Tibial nerve (tissue), 4 donors: Measurements from ENCODE around the gene SLF2. TPM values are rescaled to one million over a fixed set of nuclear protein-coding genes. Genes with fewer than 3 reads are reported as not detected.

ENCODE experiments used
- DNase-seq, 2 donors: peaks; one replicate each; pipeline ENCODE4 v3.0.0-alpha.2; 2019; ENCODE audit warnings: low spot score in 2 of 2
- H3K27ac ChIP-seq, 4 donors: fragments of 200-600 bp; sonication (generic) in 3 of 4; one replicate each; pipeline ENCODE4 v1.5.1; 2017 to 2019; ENCODE audit warnings: mild to moderate bottlenecking in 1 of 4
- H3K27me3 ChIP-seq, 2 donors: fragments of 200-600 bp; sonication (generic) in 1 of 2; one replicate each; pipeline versions ENCODE4 v1.5.1 to v1.6.0; 2017 to 2019
- H3K36me3 ChIP-seq, 3 donors: fragments of 200-600 bp; sonication (generic); one replicate each; pipeline ENCODE4 v1.5.1; 2018 to 2019
- H3K4me1 ChIP-seq, 4 donors: fragments of 200-600 bp; sonication (generic) in 3 of 4; one replicate each; pipeline ENCODE4 v1.5.1; 2017 to 2019
- H3K4me3 ChIP-seq, 4 donors: fragments of 200-600 bp; sonication (generic) in 3 of 4; one replicate each; pipeline ENCODE4 v1.5.1; 2017 to 2019; ENCODE audit warnings: mild to moderate bottlenecking in 1 of 4, moderate library complexity in 1 of 4
- H3K9me3 ChIP-seq, 4 donors: fragments of 200-600 bp; sonication (generic) in 3 of 4; one replicate each; pipeline ENCODE4 v1.5.1; 2017 to 2019
- CTCF ChIP-seq, 5 experiments: fragments of 200-600 bp in 3 of 5; fragments of 450-650 bp in 2 of 5; sonication (generic) in 3 of 5; IDR thresholded peaks; one replicate each; pipeline ENCODE4 v1.5.1; 2016 to 2019; ENCODE audit warnings: antibody characterized with exemption in 5 of 5, mild to moderate bottlenecking in 3 of 5, moderate library complexity in 2 of 5
- EP300 ChIP-seq, 2 donors: sonication (generic); formaldehyde crosslinking; IDR thresholded peaks; one replicate each; pipeline ENCODE4 v1.6.1; 2017; ENCODE audit warnings: antibody characterized with exemption in 2 of 2, mild to moderate bottlenecking in 1 of 2
- POLR2A ChIP-seq, 2 donors: fragments of 450-650 bp; IDR thresholded peaks; one replicate each; pipeline ENCODE4 v1.6.1; 2017; ENCODE audit warnings: antibody characterized with exemption in 2 of 2, mild to moderate bottlenecking in 2 of 2, moderate library complexity in 2 of 2
- WGBS, 2 donors: methylation state at CpG; one replicate each; pipeline ENCODE4 v1.1.5; 2018; 5-methylcytosine and 5-hydroxymethylcytosine counted together
- total RNA-seq, 4 donors: library from RNA; depleted of rRNA; stranded (reverse); fragments of >200 nt; gene quantifications; one replicate each; pipeline ENCODE4 v1.1.0, GENCODE V29; 2016

The SLF2 gene
- total RNA-seq, 4 donors from 2014 or later = 25.7 to 37.7 (median 29.7) TPM

GRCh38 chr10:100875484-100876166 lies 37.1 kb upstream of the SLF2 start:
- H3K4me1 ChIP-seq = peaks cover 0 to 5% (median 0%) of the 10 kb centered on the region in 4 donors
- WGBS, 2 donors = 68 to 72% methylated on average over 5 of the region's 5 CpGs
- H3K27ac ChIP-seq = no peak overlapping the region
- no peaks in the 10 kb centered on the region for H3K36me3 ChIP-seq
- TF ChIP-seq CTCF (IDR thresholded peaks at IDR 0.05) (no peak), EP300 (IDR thresholded peaks at IDR 0.05) (no peak), POLR2A (IDR thresholded peaks at IDR 0.05) (no peak)
- peaks cover 0 to 22% of the 10 kb centered on the region in 2 donors for H3K27me3 ChIP-seq
- DNase-seq = no peak
- no peaks in the 10 kb centered on the region for H3K9me3 ChIP-seq
- no peak overlapping the region for H3K4me3 ChIP-seq

GRCh38 chr10:100876585-100877460 lies 35.9 kb upstream of the SLF2 start:
- WGBS, 2 donors = 56 to 60% methylated on average over 24 of the region's 24 CpGs

GRCh38 chr10:100877461-100877850 lies 35.3 kb upstream of the SLF2 start:
- Histone ChIP-seq H3K27me3 (peaks cover 0 to 22% of the 10 kb centered on the region in 2 donors), H3K36me3 (no peaks in the 10 kb centered on the region), H3K4me1 (peaks cover 0 to 11% (median 0%) of the 10 kb centered on the region in 4 donors), H3K4me3 (no peak overlapping the region), H3K9me3 (no peaks in the 10 kb centered on the region), H3K27ac (no peak overlapping the region)
- 84 to 89% methylated on average over 11 of the region's 11 CpGs for WGBS, 2 donors
- no peak for TF ChIP-seq CTCF (IDR thresholded peaks at IDR 0.05)
- TF ChIP-seq EP300 (IDR thresholded peaks at IDR 0.05) = no peak
- TF ChIP-seq POLR2A (IDR thresholded peaks at IDR 0.05) = no peak
- DNase-seq = no peak

More at GRCh38 chr10:100876585-100877460, 35.9 kb upstream of the SLF2 start:
- no peak for TF ChIP-seq EP300 (IDR thresholded peaks at IDR 0.05)
- TF ChIP-seq POLR2A (IDR thresholded peaks at IDR 0.05) = no peak
- TF ChIP-seq CTCF (IDR thresholded peaks at IDR 0.05) = no peak
- H3K4me3 ChIP-seq = no peak overlapping the region
- DNase-seq = no peak
- H3K36me3 ChIP-seq = no peaks in the 10 kb centered on the region
- H3K9me3 ChIP-seq = no peaks in the 10 kb centered on the region
- peaks cover 0 to 5% (median 0%) of the 10 kb centered on the region in 4 donors for H3K4me1 ChIP-seq
- H3K27me3 ChIP-seq = peaks cover 0 to 22% of the 10 kb centered on the region in 2 donors
- no peak overlapping the region for H3K27ac ChIP-seq

- Histone ChIP-seq H3K9me3 (no peaks in the 10 kb centered on the region), H3K4me1 (peaks cover 0 to 18% (median 0%) of the 10 kb centered on the region in 4 donors), H3K4me3 (no peak overlapping the region), H3K27me3 (peaks cover 0 to 16% of the 10 kb centered on the region in 2 donors), H3K36me3 (no peaks in the 10 kb centered on the region), H3K27ac (no peak overlapping the region)
- TF ChIP-seq CTCF (IDR thresholded peaks at IDR 0.05) (peak; percentile 35 to 65 (median 51)), POLR2A (IDR thresholded peaks at IDR 0.05) (no peak)
- 1 to 18% methylated on average over 5 of the region's 5 CpGs for WGBS, 2 donors
- DNase-seq = no peak
These were observed 34.4 kb upstream of the SLF2 start for GRCh38 chr10:100878291-100878910.
